ENCODE results near the gene MYL5. TPM values are rescaled to one million over a fixed set of nuclear protein-coding genes. Genes with fewer than 3 reads are reported as not detected.
A peak's percentile ranks its signal among the peaks of the same experiment; 100 is the strongest.

Gene MYL5
- total and polyA plus RNA-seq, 2 of the 13 experiments (the other 11 are each of a cell fraction or from before 2014, with no cell fraction given): 6.5 to 16.0 TPM

DNA sequence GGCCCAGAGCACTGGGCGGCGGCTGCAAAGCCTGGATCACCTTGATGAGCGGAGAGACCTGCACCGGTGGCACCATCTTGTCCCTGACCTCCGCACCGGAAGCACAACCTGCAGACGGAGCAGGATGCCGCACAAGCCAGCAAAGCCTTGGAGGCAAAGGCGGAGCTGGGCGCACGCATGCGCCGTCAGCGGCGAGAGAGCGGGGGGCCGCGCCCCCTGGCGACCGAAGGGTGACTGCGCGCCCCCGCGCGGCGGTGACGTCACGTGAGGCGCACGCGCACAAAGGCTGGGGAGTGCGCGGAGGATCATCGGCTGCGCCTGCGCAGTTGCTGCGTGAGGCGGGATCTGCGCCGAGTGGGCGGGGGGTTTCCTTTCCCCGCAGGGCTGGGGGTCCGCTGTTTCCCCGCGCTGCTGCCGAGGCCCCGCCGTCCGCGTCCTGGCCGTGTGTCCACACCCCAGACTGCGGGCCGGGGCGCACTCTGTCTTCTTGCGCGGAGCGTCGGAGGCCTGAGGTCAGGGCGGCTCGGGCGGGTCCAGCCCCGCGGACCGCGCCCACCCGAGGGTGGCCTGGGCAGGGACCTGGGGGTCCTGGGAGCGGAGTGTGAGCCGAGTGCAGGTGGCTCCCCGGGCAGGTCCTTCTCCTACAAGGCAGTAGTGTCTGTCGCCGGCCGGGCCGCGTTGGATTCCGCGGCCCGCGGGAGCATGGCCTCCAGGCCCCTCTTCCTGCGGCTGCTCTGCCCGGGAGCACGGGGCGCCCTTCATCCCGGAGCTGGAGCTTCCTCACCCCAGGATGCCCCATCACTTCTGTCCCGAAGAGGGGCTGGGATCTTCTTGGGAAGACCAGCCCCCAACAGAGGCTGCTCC is at the start of gene MYL5, which contains the start of gene ATP5ME (continued):
- TF ChIP-seq ZNF503 (CRISPR knock-in tag; IDR thresholded peaks at IDR 0.05): no peak; the same call in 1 of the 2 replicates
- TF ChIP-seq ZFYVE20 (CRISPR knock-in tag; IDR thresholded peaks at IDR 0.05; ENCODE audit: borderline replicate concordance, low read depth): 0 out of 2 replicates have a peak, but pooled peaks have one; percentile 5
- no peak for TF ChIP-seq FOXJ3 (CRISPR knock-in tag; IDR thresholded peaks at IDR 0.05; ENCODE audit: borderline replicate concordance)
- TF ChIP-seq ZNF746 (CRISPR knock-in tag; IDR thresholded peaks at IDR 0.05): peak; percentile 28; the same call in 1 of the 2 replicates
- TF ChIP-seq, protein P1, sequence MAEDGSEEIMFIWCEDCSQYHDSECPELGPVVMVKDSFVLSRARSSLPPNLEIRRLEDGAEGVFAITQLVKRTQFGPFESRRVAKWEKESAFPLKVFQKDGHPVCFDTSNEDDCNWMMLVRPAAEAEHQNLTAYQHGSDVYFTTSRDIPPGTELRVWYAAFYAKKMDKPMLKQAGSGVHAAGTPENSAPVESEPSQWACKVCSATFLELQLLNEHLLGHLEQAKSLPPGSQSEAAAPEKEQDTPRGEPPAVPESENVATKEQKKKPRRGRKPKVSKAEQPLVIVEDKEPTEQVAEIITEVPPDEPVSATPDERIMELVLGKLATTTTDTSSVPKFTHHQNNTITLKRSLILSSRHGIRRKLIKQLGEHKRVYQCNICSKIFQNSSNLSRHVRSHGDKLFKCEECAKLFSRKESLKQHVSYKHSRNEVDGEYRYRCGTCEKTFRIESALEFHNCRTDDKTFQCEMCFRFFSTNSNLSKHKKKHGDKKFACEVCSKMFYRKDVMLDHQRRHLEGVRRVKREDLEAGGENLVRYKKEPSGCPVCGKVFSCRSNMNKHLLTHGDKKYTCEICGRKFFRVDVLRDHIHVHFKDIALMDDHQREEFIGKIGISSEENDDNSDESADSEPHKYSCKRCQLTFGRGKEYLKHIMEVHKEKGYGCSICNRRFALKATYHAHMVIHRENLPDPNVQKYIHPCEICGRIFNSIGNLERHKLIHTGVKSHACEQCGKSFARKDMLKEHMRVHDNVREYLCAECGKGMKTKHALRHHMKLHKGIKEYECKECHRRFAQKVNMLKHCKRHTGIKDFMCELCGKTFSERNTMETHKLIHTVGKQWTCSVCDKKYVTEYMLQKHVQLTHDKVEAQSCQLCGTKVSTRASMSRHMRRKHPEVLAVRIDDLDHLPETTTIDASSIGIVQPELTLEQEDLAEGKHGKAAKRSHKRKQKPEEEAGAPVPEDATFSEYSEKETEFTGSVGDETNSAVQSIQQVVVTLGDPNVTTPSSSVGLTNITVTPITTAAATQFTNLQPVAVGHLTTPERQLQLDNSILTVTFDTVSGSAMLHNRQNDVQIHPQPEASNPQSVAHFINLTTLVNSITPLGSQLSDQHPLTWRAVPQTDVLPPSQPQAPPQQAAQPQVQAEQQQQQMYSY (CRISPR knock-in tag; IDR thresholded peaks at IDR 0.05): no peak
- TF ChIP-seq, protein P2, sequence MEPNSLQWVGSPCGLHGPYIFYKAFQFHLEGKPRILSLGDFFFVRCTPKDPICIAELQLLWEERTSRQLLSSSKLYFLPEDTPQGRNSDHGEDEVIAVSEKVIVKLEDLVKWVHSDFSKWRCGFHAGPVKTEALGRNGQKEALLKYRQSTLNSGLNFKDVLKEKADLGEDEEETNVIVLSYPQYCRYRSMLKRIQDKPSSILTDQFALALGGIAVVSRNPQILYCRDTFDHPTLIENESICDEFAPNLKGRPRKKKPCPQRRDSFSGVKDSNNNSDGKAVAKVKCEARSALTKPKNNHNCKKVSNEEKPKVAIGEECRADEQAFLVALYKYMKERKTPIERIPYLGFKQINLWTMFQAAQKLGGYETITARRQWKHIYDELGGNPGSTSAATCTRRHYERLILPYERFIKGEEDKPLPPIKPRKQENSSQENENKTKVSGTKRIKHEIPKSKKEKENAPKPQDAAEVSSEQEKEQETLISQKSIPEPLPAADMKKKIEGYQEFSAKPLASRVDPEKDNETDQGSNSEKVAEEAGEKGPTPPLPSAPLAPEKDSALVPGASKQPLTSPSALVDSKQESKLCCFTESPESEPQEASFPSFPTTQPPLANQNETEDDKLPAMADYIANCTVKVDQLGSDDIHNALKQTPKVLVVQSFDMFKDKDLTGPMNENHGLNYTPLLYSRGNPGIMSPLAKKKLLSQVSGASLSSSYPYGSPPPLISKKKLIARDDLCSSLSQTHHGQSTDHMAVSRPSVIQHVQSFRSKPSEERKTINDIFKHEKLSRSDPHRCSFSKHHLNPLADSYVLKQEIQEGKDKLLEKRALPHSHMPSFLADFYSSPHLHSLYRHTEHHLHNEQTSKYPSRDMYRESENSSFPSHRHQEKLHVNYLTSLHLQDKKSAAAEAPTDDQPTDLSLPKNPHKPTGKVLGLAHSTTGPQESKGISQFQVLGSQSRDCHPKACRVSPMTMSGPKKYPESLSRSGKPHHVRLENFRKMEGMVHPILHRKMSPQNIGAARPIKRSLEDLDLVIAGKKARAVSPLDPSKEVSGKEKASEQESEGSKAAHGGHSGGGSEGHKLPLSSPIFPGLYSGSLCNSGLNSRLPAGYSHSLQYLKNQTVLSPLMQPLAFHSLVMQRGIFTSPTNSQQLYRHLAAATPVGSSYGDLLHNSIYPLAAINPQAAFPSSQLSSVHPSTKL (CRISPR knock-in tag; IDR thresholded peaks at IDR 0.05): peak; percentile 40; the same call in 1 of the 2 replicates
- TF ChIP-seq, protein P3, sequence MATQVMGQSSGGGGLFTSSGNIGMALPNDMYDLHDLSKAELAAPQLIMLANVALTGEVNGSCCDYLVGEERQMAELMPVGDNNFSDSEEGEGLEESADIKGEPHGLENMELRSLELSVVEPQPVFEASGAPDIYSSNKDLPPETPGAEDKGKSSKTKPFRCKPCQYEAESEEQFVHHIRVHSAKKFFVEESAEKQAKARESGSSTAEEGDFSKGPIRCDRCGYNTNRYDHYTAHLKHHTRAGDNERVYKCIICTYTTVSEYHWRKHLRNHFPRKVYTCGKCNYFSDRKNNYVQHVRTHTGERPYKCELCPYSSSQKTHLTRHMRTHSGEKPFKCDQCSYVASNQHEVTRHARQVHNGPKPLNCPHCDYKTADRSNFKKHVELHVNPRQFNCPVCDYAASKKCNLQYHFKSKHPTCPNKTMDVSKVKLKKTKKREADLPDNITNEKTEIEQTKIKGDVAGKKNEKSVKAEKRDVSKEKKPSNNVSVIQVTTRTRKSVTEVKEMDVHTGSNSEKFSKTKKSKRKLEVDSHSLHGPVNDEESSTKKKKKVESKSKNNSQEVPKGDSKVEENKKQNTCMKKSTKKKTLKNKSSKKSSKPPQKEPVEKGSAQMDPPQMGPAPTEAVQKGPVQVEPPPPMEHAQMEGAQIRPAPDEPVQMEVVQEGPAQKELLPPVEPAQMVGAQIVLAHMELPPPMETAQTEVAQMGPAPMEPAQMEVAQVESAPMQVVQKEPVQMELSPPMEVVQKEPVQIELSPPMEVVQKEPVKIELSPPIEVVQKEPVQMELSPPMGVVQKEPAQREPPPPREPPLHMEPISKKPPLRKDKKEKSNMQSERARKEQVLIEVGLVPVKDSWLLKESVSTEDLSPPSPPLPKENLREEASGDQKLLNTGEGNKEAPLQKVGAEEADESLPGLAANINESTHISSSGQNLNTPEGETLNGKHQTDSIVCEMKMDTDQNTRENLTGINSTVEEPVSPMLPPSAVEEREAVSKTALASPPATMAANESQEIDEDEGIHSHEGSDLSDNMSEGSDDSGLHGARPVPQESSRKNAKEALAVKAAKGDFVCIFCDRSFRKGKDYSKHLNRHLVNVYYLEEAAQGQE (IDR thresholded peaks at IDR 0.05; ENCODE audit: borderline replicate concordance in 1 of 2, low read depth in 1 of 2, low read length in 2 of 2): 0 out of 4 replicates have a peak, but pooled peaks of 1 of the 2 experiments have one; percentile 8
- TF ChIP-seq NFE2 (CRISPR knock-in tag; IDR thresholded peaks at IDR 0.05): no peak
- no peak for TF ChIP-seq NR2F1 (CRISPR knock-in tag; IDR thresholded peaks at IDR 0.05)
- no peak for TF ChIP-seq NR3C1 (CRISPR knock-in tag; IDR thresholded peaks at IDR 0.05)
- peak; percentile 73; the same call in 1 of the 2 replicates for TF ChIP-seq KDM3A (CRISPR knock-in tag; IDR thresholded peaks at IDR 0.05; ENCODE audit: low read depth)
